ENCODE results near the gene COPS4.

COPS4 gene

GRCh38 chr4:83112678-83113428 lies 77.9 kb downstream of the COPS4 start:
- peak; percentile 73 for DNase-seq
- in situ Hi-C loops (cut with MboI; ENCODE audit: low pct_unique_long_range_greater_than_20kb, low sequenced_read_pairs), result no loop called here

- DNase-seq, result peak; percentile 75
- in situ Hi-C loops (cut with MboI; ENCODE audit: low pct_unique_long_range_greater_than_20kb, low sequenced_read_pairs), result no loop called here
Observed at GRCh38 chr4:83113429-83113786, 78.4 kb downstream of the COPS4 start.

- in situ Hi-C loops (cut with MboI; ENCODE audit: low pct_unique_long_range_greater_than_20kb, low sequenced_read_pairs), result no loop called here
- peak; percentile 83 for DNase-seq
Observed at GRCh38 chr4:83114576-83114975, 79.6 kb downstream of the COPS4 start, which contains the start of gene PLAC8. Gene PLAC8, minus strand, starts transcription at chr4:83114729. Its CDS starts 6,808 bp downstream, at chr4:83107921.

GRCh38 chr4:83115000-83115399 lies 80.0 kb downstream of the COPS4 start:
- in situ Hi-C loops (cut with MboI; ENCODE audit: low pct_unique_long_range_greater_than_20kb, low sequenced_read_pairs), result no loop called here
- DNase-seq, result no peak

GRCh38 chr4:83115656-83116285 lies 80.8 kb downstream of the COPS4 start:
- DNase-seq, result no peak
- in situ Hi-C loops (cut with MboI; ENCODE audit: low pct_unique_long_range_greater_than_20kb, low sequenced_read_pairs), result no loop called here

- in situ Hi-C loops (cut with MboI; ENCODE audit: low pct_unique_long_range_greater_than_20kb, low sequenced_read_pairs), result no loop called here
- DNase-seq, result no peak
Observed at GRCh38 chr4:83118869-83119268, 83.9 kb downstream of the COPS4 start.

GRCh38 chr4:83121246-83121645 lies 86.3 kb downstream of the COPS4 start:
- in situ Hi-C loops (cut with MboI; ENCODE audit: low pct_unique_long_range_greater_than_20kb, low sequenced_read_pairs), result no loop called here
- DNase-seq, result no peak

GRCh38 chr4:83124111-83124780 lies 89.3 kb downstream of the COPS4 start:
- DNase-seq, result peak; percentile 89
- in situ Hi-C loops (cut with MboI; ENCODE audit: low pct_unique_long_range_greater_than_20kb, low sequenced_read_pairs), result no loop called here
